ENCODE data around the gene MTPN. TPM values are rescaled to one million over a fixed set of nuclear protein-coding genes. Genes with fewer than 3 reads are reported as not detected.

The MTPN gene
- total and polyA plus RNA-seq, 5 experiments from 2014 or later, result 60.5 to 100 (median 74.1) TPM

- DNase-seq (no peak), ATAC-seq (no peak)
- Mint-ChIP-seq H3K27ac (peak overlapping the region in 1 of 10 donors; percentile 60), H3K4me3 (peak overlapping the region in 3 of 10 donors; percentile 1 to 43 (median 11)), H3K27me3 (no peaks in the 10 kb centered on the region), H3K4me1 (peaks cover 26 to 96% (median 80%) of the 10 kb centered on the region in 4 donors), H3K9me3 (no peaks in the 10 kb centered on the region), H3K36me3 (peaks cover under 1 to 59% (median 12%) of the 10 kb centered on the region in 3 donors)
- POLR2A ChIA-PET, result no interaction called here
These were observed 12.4 kb downstream of the MTPN start for GRCh38 chr7:135964791-135965190.

- Mint-ChIP-seq H3K36me3 (peaks cover 0 to 59% (median 13%) of the 10 kb centered on the region in 3 donors), H3K4me1 (peaks cover 26 to 96% (median 77%) of the 10 kb centered on the region in 4 donors), H3K9me3 (no peaks in the 10 kb centered on the region), H3K27ac (peak overlapping the region in 1 of 10 donors; percentile 60), H3K4me3 (peak overlapping the region in 1 of 10 donors; percentile 40), H3K27me3 (no peaks in the 10 kb centered on the region)
- no peak for DNase-seq
- POLR2A ChIA-PET, result no interaction called here
- no peak for ATAC-seq
These were observed 12.9 kb downstream of the MTPN start for GRCh38 chr7:135964274-135964673.

- DNase-seq, result no peak
- H3K27ac Mint-ChIP-seq, result no peak overlapping the region
- H3K27me3 Mint-ChIP-seq, result no peaks in the 10 kb centered on the region
- peaks cover 23 to 99% (median 71%) of the 10 kb centered on the region in 4 donors for H3K4me1 Mint-ChIP-seq
- no peak for ATAC-seq
- POLR2A ChIA-PET, result no interaction called here
- H3K4me3 Mint-ChIP-seq, result peak overlapping the region in 1 of 10 donors; percentile 30
- no peaks in the 10 kb centered on the region for H3K9me3 Mint-ChIP-seq
- H3K36me3 Mint-ChIP-seq, result peaks cover 0 to 51% (median 9%) of the 10 kb centered on the region in 3 donors
These were observed 14.4 kb downstream of the MTPN start for GRCh38 chr7:135962802-135963201.

- Mint-ChIP-seq H3K36me3 (peaks cover 0 to 50% (median 10%) of the 10 kb centered on the region in 3 donors), H3K27ac (peak overlapping the region in 3 of 10 donors; percentile 6 to 30 (median 17)), H3K9me3 (no peaks in the 10 kb centered on the region), H3K4me1 (peaks cover 24 to 98% (median 66%) of the 10 kb centered on the region in 4 donors), H3K27me3 (no peaks in the 10 kb centered on the region), H3K4me3 (peak overlapping the region in 1 of 10 donors; percentile 28)
- ATAC-seq (no peak), DNase-seq (no peak)
- POLR2A ChIA-PET, result no interaction called here
These were observed 16.3 kb downstream of the MTPN start for GRCh38 chr7:135960709-135961451.

GRCh38 chr7:135959646-135960363, 17.4 kb downstream of the MTPN start:
- Mint-ChIP-seq H3K27ac (peak overlapping the region in 1 of 10 donors; percentile 30), H3K36me3 (peaks cover 0 to 50% (median 16%) of the 10 kb centered on the region in 3 donors), H3K9me3 (no peaks in the 10 kb centered on the region), H3K4me3 (peak overlapping the region in 1 of 10 donors; percentile 26), H3K27me3 (no peaks in the 10 kb centered on the region), H3K4me1 (peaks cover 21 to 99% (median 66%) of the 10 kb centered on the region in 4 donors)
- ATAC-seq (no peak), DNase-seq (no peak)
- POLR2A ChIA-PET, result no interaction called here

GRCh38 chr7:135958173-135958572, 19.0 kb downstream of the MTPN start:
- ATAC-seq (no peak), DNase-seq (no peak)
- Mint-ChIP-seq H3K27me3 (no peaks in the 10 kb centered on the region), H3K27ac (no peak overlapping the region), H3K9me3 (no peaks in the 10 kb centered on the region), H3K4me3 (no peak overlapping the region), H3K4me1 (peaks cover 20 to 91% (median 63%) of the 10 kb centered on the region in 4 donors), H3K36me3 (peaks cover 0 to 49% (median 17%) of the 10 kb centered on the region in 3 donors)
- POLR2A ChIA-PET, result no interaction called here

- H3K36me3 Mint-ChIP-seq, result peaks cover 0 to 52% (median 20%) of the 10 kb centered on the region in 3 donors
- H3K27me3 Mint-ChIP-seq, result no peaks in the 10 kb centered on the region
- H3K27ac Mint-ChIP-seq, result peak overlapping the region in 1 of 10 donors; percentile 34
These were observed 19.5 kb downstream of the MTPN start for GRCh38 chr7:135957627-135958026.

GRCh38 chr7:135956393-135956792, 20.8 kb downstream of the MTPN start:
- POLR2A ChIA-PET, result no interaction called here
- H3K4me1 Mint-ChIP-seq, result peaks cover 21 to 88% (median 60%) of the 10 kb centered on the region in 4 donors
- DNase-seq (no peak), ATAC-seq (no peak)
- H3K36me3 Mint-ChIP-seq, result peaks cover 0 to 58% (median 24%) of the 10 kb centered on the region in 3 donors
- no peaks in the 10 kb centered on the region for H3K9me3 Mint-ChIP-seq
- peak overlapping the region in 4 of 10 donors; percentile 2 to 16 (median 8) for H3K27ac Mint-ChIP-seq
- no peak overlapping the region for H3K4me3 Mint-ChIP-seq
- H3K27me3 Mint-ChIP-seq, result no peaks in the 10 kb centered on the region

More at GRCh38 chr7:135957627-135958026, 19.5 kb downstream of the MTPN start:
- POLR2A ChIA-PET, result no interaction called here
- Mint-ChIP-seq H3K4me3 (no peak overlapping the region), H3K4me1 (peaks cover 22 to 91% (median 64%) of the 10 kb centered on the region in 4 donors), H3K9me3 (no peaks in the 10 kb centered on the region)
- no peak for ATAC-seq
- no peak for DNase-seq

- no peak for ATAC-seq
- POLR2A ChIA-PET, result no interaction called here
- Mint-ChIP-seq H3K4me3 (no peak overlapping the region), H3K4me1 (peaks cover 16 to 80% (median 64%) of the 10 kb centered on the region in 4 donors), H3K27ac (peak overlapping the region in 2 of 10 donors; percentile 18 to 68), H3K27me3 (no peaks in the 10 kb centered on the region), H3K36me3 (peaks cover 6 to 77% (median 33%) of the 10 kb centered on the region in 3 donors), H3K9me3 (no peaks in the 10 kb centered on the region)
- no peak for DNase-seq
These were observed 26.2 kb downstream of the MTPN start for GRCh38 chr7:135950972-135951371.

GRCh38 chr7:135950429-135950828, 26.7 kb downstream of the MTPN start:
- peaks cover 16 to 76% (median 61%) of the 10 kb centered on the region in 4 donors for H3K4me1 Mint-ChIP-seq
- no peak for ATAC-seq
- POLR2A ChIA-PET, result no interaction called here

GRCh38 chr7:135946289-135947055, 30.7 kb downstream of the MTPN start:
- POLR2A ChIA-PET, result no interaction called here
- peak overlapping the region in 2 of 10 donors; percentile 30 to 79 for H3K27ac Mint-ChIP-seq
- DNase-seq (no peak), ATAC-seq (no peak)
- H3K36me3 Mint-ChIP-seq, result peaks cover 6 to 62% (median 20%) of the 10 kb centered on the region in 3 donors
- peaks cover 8 to 70% (median 49%) of the 10 kb centered on the region in 4 donors for H3K4me1 Mint-ChIP-seq
- H3K4me3 Mint-ChIP-seq, result no peak overlapping the region
- H3K27me3 Mint-ChIP-seq, result no peaks in the 10 kb centered on the region
- H3K9me3 Mint-ChIP-seq, result no peaks in the 10 kb centered on the region

More at GRCh38 chr7:135950429-135950828, 26.7 kb downstream of the MTPN start:
- no peak for DNase-seq
- Mint-ChIP-seq H3K9me3 (no peaks in the 10 kb centered on the region), H3K27me3 (no peaks in the 10 kb centered on the region), H3K36me3 (peaks cover 6 to 78% (median 33%) of the 10 kb centered on the region in 3 donors), H3K4me3 (no peak overlapping the region), H3K27ac (peak overlapping the region in 1 of 10 donors; percentile 18)

GRCh38 chr7:135944753-135945152, 32.4 kb downstream of the MTPN start:
- DNase-seq (no peak), ATAC-seq (no peak)
- H3K9me3 Mint-ChIP-seq, result no peaks in the 10 kb centered on the region
- peaks cover 8 to 71% (median 50%) of the 10 kb centered on the region in 4 donors for H3K4me1 Mint-ChIP-seq
- POLR2A ChIA-PET, result no interaction called here
- no peak overlapping the region for H3K27ac Mint-ChIP-seq
- H3K27me3 Mint-ChIP-seq, result no peaks in the 10 kb centered on the region
- H3K4me3 Mint-ChIP-seq, result no peak overlapping the region
- H3K36me3 Mint-ChIP-seq, result peaks cover 0 to 44% (median 12%) of the 10 kb centered on the region in 3 donors
